H9 (cell line): Measurements from ENCODE around the gene PIPOX. TPM values are rescaled to one million over a fixed set of nuclear protein-coding genes. Genes with fewer than 3 reads are reported as not detected.

ENCODE experiments used
- DNase-seq: peaks from one replicate; pipeline ENCODE4 v3.0.0-alpha.2; 2017
- H2AFZ ChIP-seq: one replicate; pipeline ENCODE4 v1.6.1; 2013; ENCODE audit warnings: mild to moderate bottlenecking, low read length, control low read depth, moderate library complexity
- H2AK5ac ChIP-seq: 2 replicates; pipeline ENCODE4 v1.6.1; 2013; ENCODE audit warnings: low read length, control low read depth, mixed read lengths; ENCODE audit not compliant: insufficient read length
- H2BK120ac ChIP-seq: one replicate; pipeline ENCODE4 v1.6.1; 2013; ENCODE audit warnings: low read depth, mild to moderate bottlenecking, low read length, control low read depth, inconsistent platforms; ENCODE audit not compliant: poor library complexity, severe bottlenecking
- H2BK12ac ChIP-seq: 2 replicates; pipeline ENCODE4 v1.6.1; 2013; ENCODE audit warnings: low read length, control low read depth, mixed read lengths, low read depth; ENCODE audit not compliant: insufficient read length
- H2BK15ac ChIP-seq: 2 replicates; pipeline ENCODE4 v1.6.1; 2013; ENCODE audit warnings: low read depth, low read length, control low read depth
- H2BK20ac ChIP-seq: one replicate; pipeline ENCODE4 v1.6.1; 2013; ENCODE audit warnings: low read depth, mild to moderate bottlenecking, low read length, control low read depth, inconsistent platforms; ENCODE audit not compliant: poor library complexity, severe bottlenecking
- H2BK5ac ChIP-seq: 2 replicates; pipeline ENCODE4 v1.6.1; 2013; ENCODE audit warnings: low read length, control low read depth, mixed read lengths; ENCODE audit not compliant: insufficient read length
- H3K14ac ChIP-seq: 2 replicates; pipeline ENCODE4 v1.6.1; 2013; ENCODE audit warnings: low read length, control low read depth; ENCODE audit not compliant: insufficient read depth
- H3K18ac ChIP-seq: 2 replicates; pipeline ENCODE4 v1.6.1; 2013; ENCODE audit warnings: low read depth, mild to moderate bottlenecking, mixed read lengths, low read length, control low read depth; ENCODE audit not compliant: insufficient read length
- H3K23ac ChIP-seq: 2 replicates; pipeline ENCODE4 v1.6.1; 2013; ENCODE audit warnings: low read length, control low read depth, mixed read lengths, low read depth; ENCODE audit not compliant: insufficient read length
- H3K23me2 ChIP-seq: 2 replicates; pipeline ENCODE4 v1.6.1; 2013; ENCODE audit warnings: low read depth, mild to moderate bottlenecking, mixed read lengths, low read length, control low read depth; ENCODE audit not compliant: insufficient read length, poor library complexity, severe bottlenecking
- H3K27ac ChIP-seq: 2 replicates; pipeline ENCODE4 v1.5.1; 2013; ENCODE audit warnings: low read length, control low read depth, mixed read lengths, low read depth; ENCODE audit not compliant: insufficient read length
- H3K27me3 ChIP-seq: 2 replicates; pipeline ENCODE4 v1.6.1; 2013; ENCODE audit warnings: low read length, control low read depth, inconsistent platforms; ENCODE audit not compliant: insufficient read depth
- H3K4ac ChIP-seq: 2 replicates; pipeline ENCODE4 v1.6.1; 2013; ENCODE audit warnings: low read depth, mild to moderate bottlenecking, control low read depth, inconsistent platforms, low read length, moderate library complexity
- H3K4me1 ChIP-seq: 2 replicates; pipeline ENCODE4 v1.6.1; 2013; ENCODE audit warnings: low read length, control low read depth, inconsistent platforms; ENCODE audit not compliant: insufficient read depth
- H3K4me2 ChIP-seq: 2 replicates; pipeline ENCODE4 v1.6.1; 2013; ENCODE audit warnings: low read length, control low read depth, mixed read lengths; ENCODE audit not compliant: insufficient read length, insufficient read depth
- H3K56ac ChIP-seq: 2 replicates; pipeline ENCODE4 v1.6.1; 2013; ENCODE audit warnings: low read depth, mild to moderate bottlenecking, mixed read lengths, low read length, control low read depth; ENCODE audit not compliant: insufficient read length
- H3K79me1 ChIP-seq: 2 replicates; pipeline ENCODE4 v1.6.1; 2013; ENCODE audit warnings: low read depth, mild to moderate bottlenecking, moderate library complexity, low read length, control low read depth, inconsistent platforms; ENCODE audit not compliant: insufficient read depth, poor library complexity, severe bottlenecking
- H3K79me2 ChIP-seq: 2 replicates; pipeline ENCODE4 v1.6.1; 2013; ENCODE audit warnings: low read length, control low read depth, inconsistent platforms; ENCODE audit not compliant: insufficient read depth
- H3K9ac ChIP-seq: 2 replicates; pipeline ENCODE4 v1.6.1; 2013; ENCODE audit warnings: low read length, control low read depth, mixed read lengths; ENCODE audit not compliant: insufficient read length; ENCODE audit errors: extremely low read depth
- H3K9me3 ChIP-seq: one replicate; pipeline ENCODE4 v1.6.1; 2013; ENCODE audit warnings: low read depth, low read length, inconsistent platforms; ENCODE audit not compliant: control insufficient read depth
- H3T11ph ChIP-seq: one replicate; pipeline ENCODE4 v1.6.1; 2013; ENCODE audit warnings: mild to moderate bottlenecking, low read length, control low read depth, inconsistent platforms
- H4K20me1 ChIP-seq: one replicate; pipeline ENCODE4 v1.6.1; 2013; ENCODE audit not compliant: control insufficient read depth, insufficient read length, insufficient read depth
- H4K5ac ChIP-seq: 2 replicates; pipeline ENCODE4 v1.6.1; 2013; ENCODE audit warnings: low read depth, mild to moderate bottlenecking, mixed read lengths, low read length, control low read depth; ENCODE audit not compliant: insufficient read length
- H4K8ac ChIP-seq: replicated peaks from 2 replicates; pipeline ENCODE4 v1.6.1; 2013; ENCODE audit warnings: low read length, control low read depth, mixed read lengths, low read depth; ENCODE audit not compliant: insufficient read length
- H4K91ac ChIP-seq: 2 replicates; pipeline ENCODE4 v1.6.1; 2013; ENCODE audit warnings: low read depth, mild to moderate bottlenecking, moderate library complexity, mixed read lengths, low read length, control low read depth; ENCODE audit not compliant: insufficient read length
- H3K27ac Mint-ChIP-seq, 3 experiments: 2 replicates in 2 of 3; 3 replicates in 1 of 3; pipeline ENCODE4 v1.8.0; 2020 to 2021; ENCODE audit warnings: mixed read lengths in 3 of 3, mild to moderate bottlenecking in 1 of 3, moderate library complexity in 1 of 3
- H3K27me3 Mint-ChIP-seq: 2 replicates; pipeline ENCODE4 v1.8.0; 2021; ENCODE audit warnings: low read depth, mild to moderate bottlenecking, moderate library complexity, mixed read lengths
- H3K36me3 Mint-ChIP-seq, 3 experiments: 2 replicates in 2 of 3; 3 replicates in 1 of 3; pipeline ENCODE4 v1.8.0; 2020 to 2021; ENCODE audit warnings: low read depth in 3 of 3, mixed read lengths in 3 of 3; ENCODE audit not compliant: insufficient read depth in 1 of 3
- H3K4me1 Mint-ChIP-seq, 2 experiments: 2 replicates each; pipeline ENCODE4 v1.8.0; 2020; ENCODE audit warnings: mixed read lengths in 2 of 2
- H3K4me3 Mint-ChIP-seq, 2 experiments: 2 replicates in 1 of 2; 3 replicates in 1 of 2; pipeline ENCODE4 v1.8.0; 2020 to 2021; ENCODE audit warnings: mild to moderate bottlenecking in 2 of 2, mixed read lengths in 2 of 2, moderate library complexity in 1 of 2
- H3K9me3 Mint-ChIP-seq, 2 experiments: 2 replicates in 1 of 2; 3 replicates in 1 of 2; pipeline ENCODE4 v1.8.0; 2020; ENCODE audit warnings: mild to moderate bottlenecking in 2 of 2, mixed read lengths in 2 of 2, moderate library complexity in 1 of 2
- WGBS: extraction: QIAGEN DNeasy Blood & Tissue Kit; methylation state at CpG from one replicate; pipeline ENCODE4 v1.1.7; 2013; ENCODE audit warnings: missing lambda C conversion rate, low lambda C conversion rate, mixed read lengths; ENCODE audit not compliant: insufficient read length; ENCODE audit errors: extremely low coverage; 5-methylcytosine and 5-hydroxymethylcytosine counted together
- total RNA-seq: library from RNA; stranded (reverse); gene quantifications from 2 replicates; pipeline ENCODE4 v1.2.1, GENCODE V29; 2021
- TF ChIP-seq, protein P1 (sequence below): fragments of 200-600 bp; sonication (generic); conservative IDR thresholded peaks from 3 replicates; pipeline ENCODE4 v1.8.0; 2021; ENCODE audit warnings: antibody characterized with exemption, mild to moderate bottlenecking

Gene PIPOX
- total RNA-seq, 1 experiment from 2014 or later = 30.1 TPM

GRCh38 chr17:29074488-29074887 is 31.5 kb downstream of the PIPOX start:
- no peak overlapping the region for H2BK20ac ChIP-seq
- H2AK5ac ChIP-seq = no peak overlapping the region
- no peaks in the 10 kb centered on the region for H3K79me1 ChIP-seq
- TF ChIP-seq, protein P1, sequence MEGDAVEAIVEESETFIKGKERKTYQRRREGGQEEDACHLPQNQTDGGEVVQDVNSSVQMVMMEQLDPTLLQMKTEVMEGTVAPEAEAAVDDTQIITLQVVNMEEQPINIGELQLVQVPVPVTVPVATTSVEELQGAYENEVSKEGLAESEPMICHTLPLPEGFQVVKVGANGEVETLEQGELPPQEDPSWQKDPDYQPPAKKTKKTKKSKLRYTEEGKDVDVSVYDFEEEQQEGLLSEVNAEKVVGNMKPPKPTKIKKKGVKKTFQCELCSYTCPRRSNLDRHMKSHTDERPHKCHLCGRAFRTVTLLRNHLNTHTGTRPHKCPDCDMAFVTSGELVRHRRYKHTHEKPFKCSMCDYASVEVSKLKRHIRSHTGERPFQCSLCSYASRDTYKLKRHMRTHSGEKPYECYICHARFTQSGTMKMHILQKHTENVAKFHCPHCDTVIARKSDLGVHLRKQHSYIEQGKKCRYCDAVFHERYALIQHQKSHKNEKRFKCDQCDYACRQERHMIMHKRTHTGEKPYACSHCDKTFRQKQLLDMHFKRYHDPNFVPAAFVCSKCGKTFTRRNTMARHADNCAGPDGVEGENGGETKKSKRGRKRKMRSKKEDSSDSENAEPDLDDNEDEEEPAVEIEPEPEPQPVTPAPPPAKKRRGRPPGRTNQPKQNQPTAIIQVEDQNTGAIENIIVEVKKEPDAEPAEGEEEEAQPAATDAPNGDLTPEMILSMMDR = no peak
- H3K23ac ChIP-seq = no peak overlapping the region
- no peaks in the 10 kb centered on the region; the same call in 1 of the 2 replicates for H3K27me3 Mint-ChIP-seq
- no peak overlapping the region for H3T11ph ChIP-seq
- H2BK12ac ChIP-seq = no peak overlapping the region
- H3K23me2 ChIP-seq = no peaks in the 10 kb centered on the region
- no peak overlapping the region for H3K27ac Mint-ChIP-seq
- no peaks in the 10 kb centered on the region for H3K79me2 ChIP-seq
- no peaks in the 10 kb centered on the region for H3K9me3 ChIP-seq
- H3K9ac ChIP-seq = no peak overlapping the region
- H3K18ac ChIP-seq = no peak overlapping the region
- no peak overlapping the region for H4K5ac ChIP-seq
- H3K4me1 ChIP-seq = peaks cover 11% of the 10 kb centered on the region; the same call in 1 of the 2 replicates
- peaks cover 56 to 72% of the 10 kb centered on the region in 2 experiments for H3K4me1 Mint-ChIP-seq
- H3K36me3 Mint-ChIP-seq = peaks cover 0 to 6% (median 2%) of the 10 kb centered on the region in 3 experiments; a peak in 3 of 7 replicates
- no peak for DNase-seq
- H3K14ac ChIP-seq = no peak overlapping the region
- no peaks in the 10 kb centered on the region for H4K20me1 ChIP-seq
- no peak overlapping the region for H3K4me2 ChIP-seq
- no peak overlapping the region for H3K4me3 Mint-ChIP-seq
- no peak overlapping the region for H2AFZ ChIP-seq
- H3K4ac ChIP-seq = no peak overlapping the region
- H4K91ac ChIP-seq = no peak overlapping the region
- H3K56ac ChIP-seq = no peak overlapping the region
- no peak overlapping the region for H3K27ac ChIP-seq
- no peak overlapping the region for H4K8ac ChIP-seq
- no CpG with 5 or more reads among the region's 12 CpGs for WGBS
- no peak overlapping the region; the same call in 1 of the 2 replicates for H2BK15ac ChIP-seq
- H2BK5ac ChIP-seq = no peak overlapping the region
- no peak overlapping the region for H2BK120ac ChIP-seq
- H3K27me3 ChIP-seq = no peaks in the 10 kb centered on the region
- H3K9me3 Mint-ChIP-seq = no peaks in the 10 kb centered on the region
